PC-9 (cell line): ENCODE results near the gene XYLT2. TPM values are rescaled to one million over a fixed set of nuclear protein-coding genes. Genes with fewer than 3 reads are reported as not detected.

ENCODE experiments used
- BruUV-seq: library from RNA; stranded (reverse); fragments of 400-500 nt; replicated peaks from 2 replicates; lab custom pipeline; 2021; lab: Mats Ljungman, UMichigan
- CTCF ChIA-PET: fragments of 300-600 bp; sonication (Branson Sonifier 250); formaldehyde crosslinking; loops from one replicate; lab custom pipeline; 2022; ENCODE audit warnings: antibody characterized with exemption; lab: Charles Lee
- POLR2A ChIA-PET: fragments of 300-600 bp; sonication (Branson Sonifier 250); formaldehyde crosslinking; loops from one replicate; lab custom pipeline; 2022; ENCODE audit warnings: antibody characterized with exemption; ENCODE audit not compliant: unreplicated experiment; lab: Charles Lee
- DNase-seq, 2 experiments: peaks; one replicate each; pipeline versions ENCODE4 v3.0.0 to v3.0.0-alpha.2; 2015 to 2022; ENCODE audit warnings: mixed read lengths in 1 of 2
- H2AFZ ChIP-seq: fragments of 200-600 bp; sonication (generic); 2 replicates; pipeline ENCODE4 v1.8.1; 2017; ENCODE audit warnings: antibody characterized with exemption
- H3F3A ChIP-seq: fragments of 200-600 bp; sonication (generic); 2 replicates; pipeline ENCODE4 v1.8.1; 2017; ENCODE audit warnings: antibody characterized with exemption, mild to moderate bottlenecking, low read depth; ENCODE audit not compliant: insufficient read depth
- H3K27ac ChIP-seq: fragments of 200-600 bp; sonication (generic); 2 replicates; pipeline ENCODE4 v1.6.1; 2016; ENCODE audit warnings: mixed run types
- H3K27me3 ChIP-seq: fragments of 200-600 bp; sonication (generic); 2 replicates; pipeline ENCODE4 v1.6.1; 2016; ENCODE audit warnings: low read depth, mixed run types; ENCODE audit not compliant: insufficient read depth
- H3K36me3 ChIP-seq: fragments of 200-600 bp; sonication (generic); 2 replicates; pipeline ENCODE4 v1.6.1; 2016; ENCODE audit warnings: low read depth, mixed run types
- H3K4me1 ChIP-seq: fragments of 200-600 bp; sonication (generic); replicated peaks from 2 replicates; pipeline ENCODE4 v1.6.1; 2016; ENCODE audit warnings: mixed run types; ENCODE audit not compliant: insufficient read depth
- H3K4me2 ChIP-seq: fragments of 200-600 bp; sonication (generic); 2 replicates; pipeline ENCODE4 v1.6.1; 2017; ENCODE audit warnings: mixed run types
- H3K4me3 ChIP-seq: fragments of 200-600 bp; sonication (generic); 2 replicates; pipeline ENCODE4 v1.6.1; 2016; ENCODE audit warnings: mixed run types
- H3K79me2 ChIP-seq: fragments of 200-600 bp; sonication (generic); 2 replicates; pipeline ENCODE4 v1.6.1; 2017; ENCODE audit warnings: low read depth, mixed run types
- H3K9me2 ChIP-seq: fragments of 200-600 bp; sonication (generic); 2 replicates; pipeline ENCODE4 v1.8.1; 2017; ENCODE audit warnings: mild to moderate bottlenecking; ENCODE audit not compliant: insufficient read depth
- H3K9me3 ChIP-seq: fragments of 200-600 bp; sonication (generic); 2 replicates; pipeline ENCODE4 v1.8.1; 2016; ENCODE audit warnings: low read depth; ENCODE audit not compliant: insufficient read depth
- H4K20me1 ChIP-seq: fragments of 200-600 bp; sonication (generic); 2 replicates; pipeline ENCODE4 v1.8.1; 2017; ENCODE audit not compliant: insufficient read depth
- CTCF ChIP-seq: fragments of 200-600 bp; sonication (generic); conservative IDR thresholded peaks from 2 replicates; pipeline ENCODE4 v1.6.1; 2017; ENCODE audit warnings: mixed run types, antibody characterized with exemption, mild to moderate bottlenecking, moderate library complexity
- EZH2 ChIP-seq: fragments of 200-600 bp; sonication (generic); IDR thresholded peaks from 2 replicates; pipeline ENCODE4 v1.8.0; 2017; ENCODE audit warnings: antibody characterized with exemption, low read depth
- intact Hi-C: fragments of 100-400 bp; cut with micrococcal nuclease; formaldehyde crosslinking; loops from one replicate; pipeline ENCODE4 v1.10.0; 2022; ENCODE audit not compliant: unreplicated experiment
- total RNA-seq: library from RNA; stranded (reverse); gene quantifications from 2 replicates; pipeline ENCODE4 v1.2.3, GENCODE V29; 2021

Gene XYLT2
- total RNA-seq, 1 experiment from 2014 or later: 37.5 TPM

GRCh38 chr17:50379351-50380132 is 33.6 kb downstream of the XYLT2 start:
- H3K4me2 ChIP-seq: no peak overlapping the region
- no peak overlapping the region for H3K4me3 ChIP-seq
- no peaks in the 10 kb centered on the region for H3K4me1 ChIP-seq
- no peaks in the 10 kb centered on the region for H3K9me3 ChIP-seq
- H3K27me3 ChIP-seq: no peaks in the 10 kb centered on the region
- H4K20me1 ChIP-seq: no peaks in the 10 kb centered on the region
- H3K79me2 ChIP-seq: no peaks in the 10 kb centered on the region
- intact Hi-C loops: no loop called here
- peaks cover 51% of the 10 kb centered on the region for H3F3A ChIP-seq
- peaks cover 18% of the 10 kb centered on the region; the same call in 1 of the 2 replicates for H3K36me3 ChIP-seq
- H2AFZ ChIP-seq: no peak overlapping the region
- H3K27ac ChIP-seq: no peak overlapping the region
- no peak for TF ChIP-seq EZH2
- TF ChIP-seq CTCF: no peak
- POLR2A ChIA-PET: no interaction called here
- H3K9me2 ChIP-seq: no peaks in the 10 kb centered on the region
- no TSS peak for BruUV-seq
- DNase-seq: no peak
- CTCF ChIA-PET: no interaction called here

- H3K4me3 ChIP-seq: no peak overlapping the region
- CTCF ChIA-PET: no interaction called here
- no peaks in the 10 kb centered on the region for H3K4me1 ChIP-seq
- H3K9me2 ChIP-seq: no peaks in the 10 kb centered on the region
- peaks cover 28% of the 10 kb centered on the region; the same call in 1 of the 2 replicates for H3K36me3 ChIP-seq
- H3K4me2 ChIP-seq: no peak overlapping the region
- POLR2A ChIA-PET: no interaction called here
- H3K9me3 ChIP-seq: no peaks in the 10 kb centered on the region
- H3K27me3 ChIP-seq: no peaks in the 10 kb centered on the region
- H4K20me1 ChIP-seq: 0 out of 2 replicates have a peak, but pooled peaks cover 1% of the 10 kb centered on the region
- H2AFZ ChIP-seq: no peak overlapping the region
- no peak overlapping the region for H3K27ac ChIP-seq
- H3K79me2 ChIP-seq: 0 out of 2 replicates have a peak, but pooled peaks cover 4% of the 10 kb centered on the region
- peaks cover 62% of the 10 kb centered on the region for H3F3A ChIP-seq
- intact Hi-C loops: no loop called here
- DNase-seq: no peak
- TF ChIP-seq EZH2 (no peak), CTCF (no peak; the same call in 1 of the 2 replicates)
- BruUV-seq: no TSS peak
Measured at GRCh38 chr17:50380369-50381259, 34.7 kb downstream of the XYLT2 start.

- TSS peak; percentile 16 for BruUV-seq
- H3K4me3 ChIP-seq: no peak overlapping the region
- H3K27ac ChIP-seq: no peak overlapping the region
- H3K27me3 ChIP-seq: no peaks in the 10 kb centered on the region
- no peak overlapping the region for H3K4me2 ChIP-seq
- peaks cover 6% of the 10 kb centered on the region; the same call in 1 of the 2 replicates for H4K20me1 ChIP-seq
- ChIA-PET POLR2A (no interaction called here), CTCF (no interaction called here)
- peaks cover 36% of the 10 kb centered on the region; the same call in 1 of the 2 replicates for H3K36me3 ChIP-seq
- no peaks in the 10 kb centered on the region for H3K4me1 ChIP-seq
- no peak for DNase-seq
- H2AFZ ChIP-seq: no peak overlapping the region
- TF ChIP-seq CTCF: no peak
- no peak for TF ChIP-seq EZH2
- H3F3A ChIP-seq: peaks cover 66% of the 10 kb centered on the region
- H3K9me3 ChIP-seq: no peaks in the 10 kb centered on the region
- H3K9me2 ChIP-seq: no peaks in the 10 kb centered on the region
- H3K79me2 ChIP-seq: 0 out of 2 replicates have a peak, but pooled peaks cover 4% of the 10 kb centered on the region
- intact Hi-C loops: no loop called here
Measured at GRCh38 chr17:50381260-50381815, 35.4 kb downstream of the XYLT2 start.
